Stimulated activated CD8-positive, alpha-beta memory T cell treated with anti-CD3 and anti-CD28 coated beads, Interleukin-7, amount 100 ng/mL, for 4 hours (primary cell): ENCODE results near the gene TTC17.

ENCODE experiments used
- DNase-seq, 2 donors: peaks; one replicate each; pipeline ENCODE4 v3.0.0-alpha.2; 2020; ENCODE audit warnings: low read depth in 2 of 2

TTC17 gene

GRCh38 chr11:43532041-43532440 is 173.3 kb downstream of the TTC17 start:
- no peak for DNase-seq

GRCh38 chr11:43537833-43538615 is 179.3 kb downstream of the TTC17 start:
- DNase-seq = no peak

GRCh38 chr11:43541993-43542392 is 183.3 kb downstream of the TTC17 start:
- DNase-seq = no peak

GRCh38 chr11:43542750-43543712 is 184.3 kb downstream of the TTC17 start:
- no peak for DNase-seq
